HG02973 (cell line): ENCODE data around the gene SSU72.
A peak's percentile ranks its signal among the peaks of the same experiment; 100 is the strongest.
"Not testable (repeated sequence)": the region's sequence is repeated elsewhere in the genome, so short reads cannot be mapped to it uniquely, and the experiment has no call there.

Source experiments
- ATAC-seq: cut with Tn5 transposase; IDR thresholded peaks from one replicate; pipeline ENCODE4 v1.9.1; 2021; ENCODE audit warnings: moderate library complexity; ENCODE audit not compliant: unreplicated experiment

The SSU72 gene

DNA sequence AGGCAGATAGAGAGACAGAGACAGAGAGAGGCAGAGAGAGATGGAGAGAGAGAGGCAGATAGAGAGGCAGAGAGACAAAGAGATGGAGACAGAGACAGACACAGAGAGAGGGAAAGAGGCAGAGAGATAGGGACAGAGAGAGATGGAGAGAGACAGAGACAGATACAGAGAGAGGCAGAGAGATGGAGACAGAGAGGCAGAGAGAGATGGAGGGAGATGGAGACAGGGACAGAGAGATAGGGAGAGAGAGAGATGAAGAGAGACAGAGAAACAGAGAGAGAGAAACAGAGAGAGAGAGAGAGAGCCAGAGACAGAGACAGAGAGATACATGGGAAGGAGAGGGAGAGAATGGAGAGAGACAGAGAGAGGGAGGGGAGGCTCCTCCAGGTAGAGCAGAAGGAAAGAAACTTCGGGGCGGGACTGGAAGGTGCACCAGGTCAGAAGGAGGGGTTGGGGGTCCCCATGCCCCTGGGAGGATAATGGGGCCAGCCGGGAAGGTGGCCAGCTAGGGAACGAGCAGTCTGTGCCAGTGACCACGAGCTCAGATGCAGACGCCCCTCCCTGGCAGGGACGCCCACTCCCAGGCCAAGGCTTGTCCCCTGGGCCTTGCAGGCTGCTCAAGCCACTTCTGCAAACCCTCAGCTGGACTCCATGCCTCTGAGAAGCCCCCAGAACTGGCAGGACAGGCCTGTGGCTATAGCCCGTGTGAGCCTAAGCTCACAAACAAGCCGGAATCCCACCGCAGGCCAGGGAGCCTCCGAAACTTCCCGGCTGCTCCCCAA lies 22.0 kb upstream of the SSU72 start:
- ATAC-seq, result no peak

GRCh38 chr1:1595341-1595740 lies 20.7 kb upstream of the SSU72 start:
- not testable (repeated sequence) for ATAC-seq

- no peak for ATAC-seq
Observed at GRCh38 chr1:1594602-1595260, 20.1 kb upstream of the SSU72 start.

DNA sequence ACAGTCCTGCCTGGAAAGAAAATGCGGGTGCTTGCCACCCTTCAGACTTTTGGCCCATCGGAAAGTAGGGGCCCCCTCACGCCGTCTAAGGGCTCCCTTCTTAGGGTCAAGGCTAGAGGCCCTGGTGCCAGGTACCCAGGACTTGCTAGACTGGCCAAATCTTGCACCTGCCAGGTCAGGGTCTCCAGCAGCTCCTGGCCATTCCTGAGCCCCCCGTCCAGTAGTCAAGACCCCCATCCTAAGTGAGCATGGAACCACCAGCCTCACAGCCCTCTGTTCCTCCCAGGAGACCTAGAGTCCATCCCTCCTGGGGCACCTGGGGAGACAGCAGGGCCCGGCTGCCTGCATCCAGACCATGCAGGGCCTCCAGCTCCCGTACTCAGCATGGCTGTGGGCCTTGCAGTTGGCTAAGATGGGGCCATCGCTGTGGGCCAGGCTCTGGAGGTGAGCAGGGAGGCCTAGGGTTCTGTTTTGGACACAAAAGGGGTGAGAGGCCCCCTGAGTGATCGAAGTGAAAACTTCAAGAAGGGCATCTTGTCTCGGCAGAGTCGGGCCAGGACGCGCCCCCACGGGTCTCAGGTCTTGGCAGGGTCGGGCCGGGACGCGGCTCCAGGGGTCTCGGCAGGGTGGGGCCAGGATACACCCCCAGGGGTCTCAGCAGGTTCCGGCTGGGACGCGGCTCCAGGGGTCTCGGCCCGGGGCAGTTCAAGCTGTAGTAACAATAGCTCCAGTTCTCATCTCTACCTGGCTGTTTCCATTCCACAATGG lies 19.4 kb upstream of the SSU72 start:
- no peak for ATAC-seq

- ATAC-seq, result no peak
Observed at GRCh38 chr1:1591452-1591851, 16.8 kb upstream of the SSU72 start.

DNA sequence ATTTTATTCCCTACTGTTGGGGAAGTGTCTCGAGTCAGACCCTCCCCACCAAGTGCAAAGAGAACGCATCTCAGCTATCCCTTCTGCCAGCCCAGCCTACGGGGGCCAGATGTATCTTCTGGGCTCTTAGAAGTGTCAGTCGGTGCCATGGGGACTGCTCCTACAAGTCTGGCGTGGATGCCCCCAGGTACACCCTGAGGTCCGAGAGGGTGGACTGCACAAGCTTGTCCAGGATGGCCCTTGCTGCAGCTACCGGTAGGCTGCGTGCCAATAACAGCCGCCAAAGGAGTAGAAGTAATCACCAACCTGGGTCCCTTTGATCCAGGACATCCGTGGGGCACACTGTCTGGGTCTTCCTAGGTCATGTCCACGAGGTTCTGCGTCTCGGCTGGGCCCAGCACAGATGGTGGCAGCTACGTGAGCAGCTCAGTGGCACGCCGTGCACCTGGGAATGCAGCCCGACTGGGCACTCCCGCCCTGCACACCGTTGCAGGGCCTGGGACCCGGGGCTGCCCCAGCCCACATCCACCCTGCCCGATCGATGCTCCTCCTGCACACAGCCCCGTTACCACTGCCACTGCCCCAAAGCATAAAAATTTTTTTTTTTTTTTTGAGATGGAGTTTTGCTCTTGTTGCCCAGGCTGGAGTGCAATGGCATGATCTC lies 8.8 kb upstream of the SSU72 start:
- no peak for ATAC-seq

DNA sequence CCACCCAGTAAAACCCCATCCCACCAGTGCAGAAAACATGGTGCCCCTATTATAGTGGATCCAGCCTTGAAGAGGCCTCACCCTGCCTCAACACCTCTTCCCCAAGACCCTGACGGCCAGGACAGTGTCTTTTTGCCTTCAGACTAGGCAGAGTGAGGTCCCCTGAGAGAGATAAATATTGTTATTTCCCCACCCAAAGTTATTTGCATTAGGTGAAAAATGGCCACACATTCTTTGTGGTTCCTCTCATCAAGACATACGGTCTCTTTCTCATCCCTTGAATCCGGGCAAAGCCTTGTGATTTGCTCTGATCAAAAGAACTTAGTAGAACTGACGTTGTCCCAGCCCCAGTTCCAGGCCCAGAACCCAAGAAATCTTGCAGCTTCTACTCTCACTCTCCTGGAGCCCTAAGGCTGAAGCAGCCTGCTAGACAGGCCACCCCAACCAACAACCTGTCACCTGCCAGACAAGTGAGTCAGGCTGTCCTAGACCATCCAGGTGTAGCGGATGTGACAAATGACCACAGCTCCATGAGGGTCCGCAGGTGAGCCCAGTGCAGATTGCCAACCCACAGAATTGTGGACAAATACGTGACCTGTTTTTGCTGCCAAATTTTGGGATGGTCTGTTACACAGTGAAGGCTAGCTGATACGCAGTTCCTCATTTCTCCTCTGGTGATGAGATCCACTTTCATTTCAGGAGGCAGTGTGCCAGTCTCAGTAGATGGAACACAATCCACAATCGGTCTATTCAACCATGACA lies 8.1 kb upstream of the SSU72 start:
- ATAC-seq, result no peak

DNA sequence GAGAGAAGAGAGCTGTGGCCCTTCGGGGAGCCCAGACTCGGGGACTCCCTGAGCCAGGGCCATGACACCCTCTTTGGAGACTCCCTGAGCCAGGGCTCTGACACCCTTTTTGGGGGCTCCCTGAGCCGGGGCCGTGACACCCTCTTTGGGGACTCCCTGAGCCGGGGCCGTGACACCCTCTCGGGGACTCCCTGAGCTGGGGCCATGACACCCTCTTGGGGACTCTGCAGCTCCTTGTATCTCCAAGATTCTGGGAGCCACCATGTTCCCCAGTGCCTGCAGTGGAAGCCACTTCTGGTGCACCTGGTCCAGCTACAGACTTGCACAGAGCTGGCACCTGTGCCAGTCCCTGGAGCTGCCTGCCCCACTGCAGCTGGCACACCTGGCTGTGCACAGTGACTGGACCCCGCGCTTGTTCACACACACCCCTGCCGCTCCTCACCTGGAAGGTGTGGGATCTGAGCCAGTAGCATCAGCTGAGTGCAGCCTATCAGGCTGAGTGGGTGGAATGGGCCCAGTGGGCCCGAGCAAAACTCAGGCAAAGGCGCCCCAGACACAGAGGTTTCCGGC lies 3.8 kb upstream of the SSU72 start:
- ATAC-seq, result no peak

DNA sequence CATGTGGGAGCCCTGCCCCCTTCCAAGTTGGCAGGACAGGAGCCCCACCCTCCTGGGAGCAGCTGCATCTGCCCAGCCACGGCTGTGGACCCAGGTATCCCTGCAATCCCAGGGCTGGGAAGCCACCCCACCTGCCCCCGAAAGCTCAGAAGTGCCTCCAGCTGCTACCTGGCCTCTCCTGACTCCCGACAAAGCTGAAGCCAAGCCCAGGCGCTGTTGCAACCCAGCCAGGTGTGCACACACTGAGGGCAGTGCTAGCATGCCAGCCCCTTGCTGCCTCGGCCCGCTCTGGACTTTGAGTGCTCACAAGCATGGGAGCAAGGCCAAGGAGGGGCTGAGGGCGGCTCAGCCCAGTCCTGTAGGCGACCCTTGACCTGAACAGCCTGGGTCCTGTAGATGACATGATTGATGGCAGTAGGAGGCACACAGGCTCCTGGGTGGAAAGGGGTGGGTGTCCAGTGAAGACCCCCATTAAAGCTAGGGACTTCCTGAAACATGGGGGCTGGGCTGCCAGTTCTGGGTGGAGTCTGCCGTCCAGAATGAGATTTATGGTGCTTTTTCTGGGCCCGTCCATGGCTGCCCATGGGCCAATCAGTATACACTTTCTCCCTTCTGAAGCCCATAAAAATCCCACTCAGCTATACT lies 2.8 kb upstream of the SSU72 start:
- ATAC-seq, result no peak

DNA sequence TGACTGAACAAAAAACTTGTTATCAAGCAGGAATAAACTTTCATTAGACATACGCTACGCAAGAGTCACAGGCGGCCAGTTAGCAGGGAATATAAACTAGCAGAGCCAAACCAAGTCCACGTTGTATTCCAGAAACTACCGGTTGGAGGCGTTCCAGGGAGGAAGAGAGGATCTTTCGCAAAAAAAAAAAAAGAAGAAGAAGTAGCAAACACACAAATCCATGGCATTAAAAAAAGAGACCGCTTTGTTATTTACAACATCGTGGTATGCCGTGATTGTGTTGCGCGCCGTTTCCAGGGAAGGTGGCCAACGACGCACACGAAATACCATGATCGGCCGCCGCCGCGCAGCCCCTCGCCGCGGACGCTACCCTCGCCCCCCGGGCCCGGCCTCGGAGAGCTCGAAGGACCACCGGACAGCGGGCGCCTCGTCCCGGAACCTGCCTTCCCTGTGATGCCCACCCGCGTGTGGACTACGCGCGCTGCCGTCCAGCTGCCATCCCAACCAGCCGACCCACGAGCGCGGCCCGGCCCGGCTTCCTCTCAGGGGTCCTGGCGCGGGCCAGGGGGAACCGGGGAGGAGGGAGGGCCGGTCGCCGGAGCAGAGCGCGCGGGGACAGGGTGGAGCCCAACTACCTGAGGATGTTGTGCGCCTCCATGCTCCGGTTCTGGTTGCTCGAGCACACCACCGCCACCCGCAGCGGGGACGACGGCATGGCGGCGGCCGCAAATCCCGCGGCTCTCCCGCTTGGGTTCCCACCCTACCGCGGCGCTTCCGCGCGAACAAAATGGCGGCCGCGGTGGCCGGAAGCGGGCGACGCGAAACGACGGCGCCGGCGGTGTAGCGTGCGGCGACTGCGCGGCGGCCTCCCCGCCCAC lies 581 bp downstream of the SSU72 start:
- ATAC-seq, result peak; percentile 55

DNA sequence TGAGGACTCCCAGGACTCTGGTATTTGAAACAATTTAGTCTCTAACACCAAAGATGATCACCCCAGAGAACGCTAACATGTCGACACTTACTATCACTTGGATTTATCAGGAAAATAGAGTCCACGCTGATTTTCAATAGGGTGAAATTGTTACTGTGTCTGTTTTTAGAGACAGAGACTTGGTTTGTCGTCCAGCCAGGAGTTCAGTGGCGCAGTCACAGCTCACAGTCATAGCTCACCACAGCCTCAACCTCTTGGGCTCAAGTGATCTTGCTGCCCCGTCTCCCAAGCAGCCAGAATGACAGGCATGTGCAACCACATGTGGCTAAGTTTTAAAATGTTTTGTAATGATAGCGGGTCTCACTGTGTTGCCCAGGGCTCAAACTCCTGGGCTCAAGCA lies 5.3 kb downstream of the SSU72 start:
- ATAC-seq, result no peak

GRCh38 chr1:1567891-1568291 lies 6.8 kb downstream of the SSU72 start:
- ATAC-seq, result no peak

DNA sequence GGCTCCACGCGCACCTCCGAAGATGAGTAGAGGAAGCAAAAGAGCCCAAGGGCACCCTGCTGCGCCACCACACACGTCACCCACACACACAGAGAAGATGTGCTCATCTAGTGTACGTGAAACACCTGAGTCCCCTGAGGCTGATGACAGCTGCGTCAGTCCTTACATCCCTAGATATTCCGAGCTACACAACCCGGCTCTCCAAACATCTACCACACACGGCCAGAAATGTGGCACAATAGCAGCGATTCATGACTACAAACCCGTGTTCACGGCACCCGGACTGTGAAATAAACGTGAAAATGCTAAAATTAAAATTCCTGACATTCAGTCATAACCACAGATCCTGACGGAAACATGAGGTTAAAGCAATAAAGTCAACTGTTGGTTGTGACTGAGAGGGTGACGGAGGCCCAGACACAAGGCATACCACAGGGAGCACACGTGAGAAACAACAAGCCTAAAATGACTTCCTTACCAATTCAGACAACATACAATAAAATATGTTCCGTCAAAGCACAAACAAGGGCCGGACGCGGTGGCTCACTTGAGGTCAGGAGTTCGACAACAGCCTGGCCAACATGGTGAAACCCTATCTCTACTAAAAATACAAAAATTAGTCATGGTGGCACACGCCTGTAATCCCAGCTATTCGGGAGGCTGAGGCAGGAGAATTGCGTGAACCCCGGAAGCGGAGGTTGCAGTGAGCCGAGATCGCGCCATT lies 7.3 kb downstream of the SSU72 start:
- no peak for ATAC-seq

- ATAC-seq, result no peak
Observed at GRCh38 chr1:1565340-1565739, 9.3 kb downstream of the SSU72 start.

DNA sequence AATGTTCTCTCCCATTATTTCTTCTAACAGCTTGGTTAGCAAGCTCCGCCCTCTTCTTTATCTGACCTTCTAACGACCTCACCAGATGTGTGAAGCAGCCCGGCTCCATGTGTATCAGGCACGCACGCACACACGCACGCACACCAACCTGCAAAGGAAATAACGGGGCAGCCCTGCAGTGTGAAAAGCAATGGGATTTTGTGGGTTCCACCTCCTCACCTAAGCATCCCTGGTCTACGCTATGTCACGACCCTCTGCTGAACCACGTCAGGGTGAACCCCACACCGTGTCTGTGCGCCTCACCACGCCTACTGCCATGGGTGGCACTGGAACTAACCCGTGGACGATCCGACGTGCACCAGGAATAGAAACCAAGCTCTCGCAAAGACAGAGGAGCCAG lies 10.4 kb downstream of the SSU72 start:
- no peak for ATAC-seq

DNA sequence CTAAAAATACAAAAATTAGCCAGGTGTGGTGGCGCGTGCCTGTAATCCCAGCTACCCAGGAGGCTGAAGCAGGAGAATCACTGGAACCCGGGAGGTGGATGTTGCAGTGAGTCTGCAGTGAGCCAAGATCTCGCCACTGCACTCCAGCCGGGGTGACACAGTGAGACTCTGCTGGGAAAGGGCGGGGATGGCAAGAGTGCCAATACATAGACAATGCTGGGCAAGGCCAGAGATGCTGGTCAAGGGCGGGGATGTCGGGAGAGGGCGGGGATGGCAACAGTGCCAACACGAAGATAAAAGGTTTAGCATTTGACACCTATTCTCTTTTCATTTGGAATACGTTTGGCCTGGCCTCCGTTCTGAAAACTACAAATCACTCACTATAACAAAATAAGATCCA lies 11.0 kb downstream of the SSU72 start:
- no peak for ATAC-seq

DNA sequence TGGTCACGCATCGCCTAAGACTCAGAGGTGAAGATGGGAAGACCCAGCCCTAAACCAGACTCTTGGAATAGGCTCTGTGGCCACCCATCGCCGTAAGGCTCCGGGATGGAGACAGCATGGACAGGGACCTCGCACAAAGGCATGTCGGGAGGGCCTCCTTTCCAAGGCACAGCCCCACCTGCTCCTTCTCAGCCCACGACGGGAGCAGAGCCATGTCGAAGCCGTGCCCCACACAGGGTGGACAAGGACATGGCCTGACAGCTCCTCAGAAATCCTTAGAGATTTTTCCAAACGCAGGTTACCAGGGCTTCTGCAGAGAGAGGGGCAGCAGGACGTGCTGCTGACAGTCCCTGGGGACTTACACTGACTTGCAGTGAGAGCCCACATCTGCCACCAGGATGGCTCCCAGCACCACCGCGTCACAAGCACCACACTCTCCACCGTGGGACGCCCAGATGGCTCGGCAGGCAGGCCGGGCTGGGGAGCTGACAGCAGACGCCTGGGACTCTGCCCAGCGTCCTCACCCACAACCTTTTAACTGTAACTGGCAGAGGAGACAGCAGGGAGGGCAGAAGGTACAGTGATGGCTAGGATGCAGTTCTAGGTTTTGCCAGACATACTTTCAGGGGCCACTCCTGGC lies 12.0 kb downstream of the SSU72 start:
- ATAC-seq, result no peak
